HEK293 (cell line): ENCODE measurements around the gene COL5A3.

ENCODE experiments used
- SP7 ChIP-seq: fragments of 450-650 bp; formaldehyde crosslinking; IDR thresholded peaks from 2 replicates; pipeline ENCODE4 v1.5.1; 2016; ENCODE audit warnings: missing biosample characterization, missing genetic modification characterization
- ZFP41 ChIP-seq: fragments of 450-650 bp; formaldehyde crosslinking; IDR thresholded peaks from 2 replicates; pipeline ENCODE4 v1.5.1; 2016; ENCODE audit warnings: missing biosample characterization, missing genetic modification characterization, borderline replicate concordance

DNA sequence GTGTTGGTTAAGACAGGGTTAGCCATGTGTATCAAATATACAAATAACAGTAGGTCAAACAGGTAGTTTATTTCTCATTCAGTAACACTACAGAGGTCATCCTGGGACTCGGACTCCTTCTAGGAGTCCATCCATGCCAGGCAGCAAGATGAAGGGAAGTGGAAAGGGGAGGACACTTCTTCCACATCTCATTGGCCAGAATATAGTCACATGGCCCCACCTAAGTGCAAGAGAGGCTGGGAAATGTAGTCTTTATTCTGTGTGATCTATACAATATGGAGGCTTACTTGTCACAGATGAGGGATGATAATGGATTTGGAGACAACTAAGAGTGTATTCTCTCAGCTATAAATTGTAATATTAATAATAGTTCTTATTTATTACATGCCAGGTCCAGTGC lies 34.1 kb upstream of the COL5A3 start:
- no peak for TF ChIP-seq ZFP41
- no peak for TF ChIP-seq SP7 (tag by site-specific recombination)
